Breast epithelium (tissue), 4 donors: ENCODE results near the gene SCRG1. TPM values are rescaled to one million over a fixed set of nuclear protein-coding genes. Genes with fewer than 3 reads are reported as not detected.
A peak's percentile ranks its signal among the peaks of the same experiment; 100 is the strongest.

Experiments used
- DNase-seq, 2 donors: peaks; one replicate each; pipeline ENCODE4 v3.0.0-alpha.2; 2019; ENCODE audit warnings: low spot score in 2 of 2
- H3K27ac ChIP-seq, 2 donors: fragments of 200-600 bp; sonication (generic) in 1 of 2; one replicate each; pipeline ENCODE4 v1.5.1; 2016 to 2019; ENCODE audit warnings: mild to moderate bottlenecking in 1 of 2
- H3K27me3 ChIP-seq, 2 donors: fragments of 200-600 bp; sonication (generic) in 1 of 2; one replicate each; pipeline versions ENCODE4 v1.5.1 to v1.6.0; 2017 to 2019; ENCODE audit warnings: control low read depth in 1 of 2, mild to moderate bottlenecking in 1 of 2
- H3K36me3 ChIP-seq: fragments of 200-600 bp; one replicate; pipeline ENCODE4 v1.5.1; 2019
- H3K4me1 ChIP-seq, 2 donors: fragments of 200-600 bp; sonication (generic); one replicate each; pipeline ENCODE4 v1.5.1; 2016 to 2019; ENCODE audit warnings: control low read depth in 1 of 2
- H3K4me3 ChIP-seq, 3 donors: fragments of 200-600 bp; sonication (generic); 1 replicate in 2 of 3; 2 replicates in 1 of 3; pipeline ENCODE4 v1.5.1; 2016 to 2019; ENCODE audit warnings: mild to moderate bottlenecking in 3 of 3, moderate library complexity in 2 of 3
- H3K9me3 ChIP-seq, 2 donors: fragments of 200-600 bp; sonication (generic) in 1 of 2; one replicate each; pipeline ENCODE4 v1.5.1; 2016 to 2019; ENCODE audit warnings: control low read depth in 1 of 2
- CTCF ChIP-seq, 3 donors: fragments of 450-650 bp; IDR thresholded peaks; one replicate each; pipeline ENCODE4 v1.5.1; 2016 to 2017; ENCODE audit warnings: antibody characterized with exemption in 3 of 3, mild to moderate bottlenecking in 3 of 3, moderate library complexity in 3 of 3
- POLR2A ChIP-seq: fragments of 450-650 bp; IDR thresholded peaks from one replicate; pipeline ENCODE4 v1.6.1; 2016; ENCODE audit warnings: antibody characterized with exemption, mild to moderate bottlenecking, moderate library complexity
- POLR2AphosphoS5 ChIP-seq, 3 donors: sonication (generic); formaldehyde crosslinking; IDR thresholded peaks; one replicate each; pipeline ENCODE4 v1.6.1; 2017; ENCODE audit warnings: antibody characterized with exemption in 3 of 3
- intact Hi-C: fragments of 100-400 bp; cut with DNase I; formaldehyde crosslinking; loops from one replicate; pipeline ENCODE4 v1.15.1; 2023; ENCODE audit warnings: low total_unique reads
- total RNA-seq, 3 donors: library from RNA; depleted of rRNA; stranded (reverse); fragments of >200 nt; gene quantifications; one replicate each; pipeline ENCODE4 v1.1.0, GENCODE V29; 2016

The SCRG1 gene
- total RNA-seq, 3 donors from 2014 or later, result under 0.01 to 4.0 (median 0.48) TPM

DNA sequence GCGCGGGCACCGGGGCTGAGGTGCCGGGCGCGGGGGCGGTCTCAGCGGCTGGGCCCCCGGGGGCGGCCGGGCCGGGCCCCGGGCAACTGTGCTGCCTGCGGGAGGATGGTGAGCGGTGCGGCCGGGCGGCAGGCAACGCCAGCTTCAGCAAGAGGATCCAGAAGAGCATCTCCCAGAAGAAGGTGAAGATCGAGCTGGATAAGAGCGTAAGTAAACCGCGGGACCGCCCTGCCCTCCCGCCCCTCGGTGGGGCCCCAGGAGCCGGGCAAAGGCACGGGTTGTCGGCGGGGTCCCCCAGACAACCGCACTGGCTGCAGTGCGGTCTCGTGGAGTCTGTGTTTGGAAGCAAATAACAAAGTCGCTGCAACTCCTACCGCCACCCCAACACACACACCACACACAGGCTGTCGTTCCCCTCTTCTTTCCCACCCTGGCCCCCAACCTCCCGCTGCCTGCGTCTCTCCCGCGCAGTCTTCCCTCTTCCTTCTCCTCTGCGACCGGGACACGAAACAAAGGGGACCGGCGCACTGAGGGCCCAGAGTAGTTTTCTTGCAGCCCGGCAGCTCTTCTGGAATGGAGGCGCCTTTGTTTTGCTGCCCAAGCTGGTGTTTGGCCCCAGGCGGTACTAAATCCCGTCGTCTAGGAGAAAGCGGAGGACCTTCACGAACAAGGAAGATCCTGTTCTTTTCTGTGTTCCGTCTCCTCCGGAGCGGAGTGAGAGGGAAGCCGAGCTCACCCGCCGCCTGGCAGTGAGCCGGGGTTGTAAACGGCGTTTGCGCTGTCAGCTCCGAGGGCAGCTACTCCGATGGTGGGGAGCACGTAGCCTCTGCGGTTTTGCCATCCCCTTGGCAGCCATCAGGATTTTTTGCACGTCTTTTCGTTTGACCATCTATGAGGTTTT, 27.4 kb downstream of the SCRG1 start:
- Histone ChIP-seq H3K4me3 (peak overlapping the region; percentile 82 to 90 (median 89)), H3K9me3 (no peaks in the 10 kb centered on the region), H3K27me3 (no peaks in the 10 kb centered on the region), H3K4me1 (no peaks in the 10 kb centered on the region), H3K27ac (peak overlapping the region; percentile 92), H3K36me3 (no peaks in the 10 kb centered on the region)
- intact Hi-C loops, result no loop called here
- DNase-seq, result peak; percentile 60 to 61
- TF ChIP-seq POLR2A (no peak), CTCF (IDR thresholded peaks at IDR 0.05) (no peak), POLR2AphosphoS5 (IDR thresholded peaks at IDR 0.05) (peak; percentile 11 to 59 (median 54))

DNA sequence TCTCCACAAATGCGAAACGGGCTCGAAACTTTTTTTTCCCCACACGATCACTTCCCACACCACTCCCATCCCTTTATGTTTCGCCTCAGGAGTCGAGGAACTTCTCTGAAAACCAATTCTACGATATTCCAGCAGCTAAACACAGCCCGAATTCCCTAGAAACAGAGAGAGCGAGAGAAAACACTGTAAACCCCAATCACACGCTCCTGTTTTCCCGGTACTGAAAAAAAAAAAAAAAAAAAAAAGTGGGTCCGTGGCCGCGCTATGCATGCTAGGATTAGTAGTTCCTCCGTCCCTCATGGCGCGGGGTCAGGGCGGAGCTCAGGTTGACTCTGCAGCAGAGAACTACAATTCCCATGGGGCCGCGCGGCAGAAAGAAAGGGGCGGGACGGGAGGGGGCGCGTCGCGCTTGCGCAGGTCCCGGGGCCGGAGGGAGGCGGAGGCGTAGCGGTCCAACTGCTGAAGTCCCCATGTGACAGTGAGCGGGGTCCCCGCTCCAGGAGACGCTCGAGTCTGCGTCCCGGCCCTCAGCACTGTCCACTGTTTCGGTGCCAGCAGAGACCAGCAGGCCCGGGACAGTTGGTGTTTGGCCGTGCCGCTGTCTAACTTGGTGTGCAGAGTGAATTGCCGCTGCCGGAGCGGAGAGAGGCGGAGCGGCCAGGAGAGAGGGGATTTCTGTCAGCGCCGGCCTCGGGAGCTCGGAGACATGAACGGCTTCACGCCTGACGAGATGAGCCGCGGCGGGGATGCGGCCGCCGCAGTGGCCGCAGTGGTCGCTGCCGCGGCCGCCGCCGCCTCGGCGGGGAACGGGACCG, 28.2 kb downstream of the SCRG1 start, which contains the start of gene SAP30:
Gene SAP30 (plus strand): TSS at position 478 of the 815 bp plus-strand sequence. CDS start 229 bp downstream, at position 707.
- no peaks in the 10 kb centered on the region for H3K36me3 ChIP-seq
- H3K4me3 ChIP-seq, result peak within 1 kb of the TSS; percentile 82 to 90 (median 89)
- no peaks in the 10 kb centered on the region for H3K27me3 ChIP-seq
- H3K27ac ChIP-seq, result peak within 1 kb of the TSS; percentile 92 to 97
- H3K9me3 ChIP-seq, result no peaks in the 10 kb centered on the region
- intact Hi-C loops, result no loop called here
- TF ChIP-seq POLR2A (peak; percentile 91), POLR2AphosphoS5 (IDR thresholded peaks at IDR 0.05) (peak; percentile 88 to 97 (median 96)), CTCF (IDR thresholded peaks at IDR 0.05) (no peak)
- H3K4me1 ChIP-seq, result no peaks in the 10 kb centered on the region
- peak; percentile 97 to 98 for DNase-seq

- intact Hi-C loops, result no loop called here
- H3K4me1 ChIP-seq, result no peaks in the 10 kb centered on the region
- H3K9me3 ChIP-seq, result no peaks in the 10 kb centered on the region
- H3K27ac ChIP-seq, result peak overlapping the region; percentile 92 to 97
- H3K36me3 ChIP-seq, result no peaks in the 10 kb centered on the region
- no peaks in the 10 kb centered on the region for H3K27me3 ChIP-seq
- H3K4me3 ChIP-seq, result peak overlapping the region; percentile 82 to 90 (median 89)
- no peak for TF ChIP-seq CTCF (IDR thresholded peaks at IDR 0.05)
- TF ChIP-seq POLR2AphosphoS5 (IDR thresholded peaks at IDR 0.05), result no peak
- TF ChIP-seq POLR2A, result no peak
- DNase-seq, result peak; percentile 60 to 62
Measured at GRCh38 chr4:173370130-173370476, 28.8 kb downstream of the SCRG1 start.

DNA sequence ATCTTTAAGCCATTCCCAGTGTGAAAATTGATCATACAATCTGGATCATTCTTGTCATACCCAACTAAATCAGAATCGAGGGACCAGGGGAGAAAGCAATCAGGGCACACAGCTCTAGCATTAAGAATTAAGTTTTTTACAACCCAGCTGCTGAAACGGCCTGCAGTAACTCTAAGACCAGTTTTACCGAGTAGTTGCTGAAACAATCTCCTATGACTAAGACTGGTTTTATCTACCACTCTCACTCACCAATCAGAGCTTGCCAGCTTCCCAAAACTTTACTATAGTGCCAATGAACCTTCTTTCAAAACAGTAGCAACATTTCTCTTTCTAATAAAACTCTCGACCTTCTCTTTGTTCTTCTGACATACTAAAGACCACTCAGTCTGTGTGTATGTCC, 31.0 kb downstream of the SCRG1 start:
- no peaks in the 10 kb centered on the region for H3K4me1 ChIP-seq
- TF ChIP-seq POLR2A (no peak), CTCF (IDR thresholded peaks at IDR 0.05) (no peak), POLR2AphosphoS5 (IDR thresholded peaks at IDR 0.05) (no peak)
- no peaks in the 10 kb centered on the region for H3K36me3 ChIP-seq
- H3K4me3 ChIP-seq, result no peak overlapping the region
- no peak for DNase-seq
- no peaks in the 10 kb centered on the region for H3K27me3 ChIP-seq
- H3K27ac ChIP-seq, result no peak overlapping the region
- H3K9me3 ChIP-seq, result no peaks in the 10 kb centered on the region
- intact Hi-C loops, result no loop called here
